Measurements from ENCODE around the gene PLEKHA6. TPM values are rescaled to one million over a fixed set of nuclear protein-coding genes. Genes with fewer than 3 reads are reported as not detected.

Gene PLEKHA6
- total and polyA plus RNA-seq, 8 donors, result 9.5 to 23.8 (median 15.0) TPM

GRCh38 chr1:204383163-204383904 lies 23.6 kb upstream of the PLEKHA6 start:
- Histone ChIP-seq H3K36me3 (no peaks in the 10 kb centered on the region), H3K9me3 (no peaks in the 10 kb centered on the region), H3K4me3 (no peak overlapping the region), H3K4me1 (peaks cover 8 to 13% (median 10%) of the 10 kb centered on the region in 3 donors), H3K27me3 (no peaks in the 10 kb centered on the region), H3K27ac (peak overlapping the region in 2 of 4 donors; percentile 29 to 35)
- ATAC-seq (peak; percentile 44 to 80 (median 60)), FAIRE-seq (no peak), DNase-seq (no peak)
- WGBS, 2 donors, result 50 to 53% methylated on average over 5 of the region's 5 CpGs
- TF ChIP-seq, protein P1, sequence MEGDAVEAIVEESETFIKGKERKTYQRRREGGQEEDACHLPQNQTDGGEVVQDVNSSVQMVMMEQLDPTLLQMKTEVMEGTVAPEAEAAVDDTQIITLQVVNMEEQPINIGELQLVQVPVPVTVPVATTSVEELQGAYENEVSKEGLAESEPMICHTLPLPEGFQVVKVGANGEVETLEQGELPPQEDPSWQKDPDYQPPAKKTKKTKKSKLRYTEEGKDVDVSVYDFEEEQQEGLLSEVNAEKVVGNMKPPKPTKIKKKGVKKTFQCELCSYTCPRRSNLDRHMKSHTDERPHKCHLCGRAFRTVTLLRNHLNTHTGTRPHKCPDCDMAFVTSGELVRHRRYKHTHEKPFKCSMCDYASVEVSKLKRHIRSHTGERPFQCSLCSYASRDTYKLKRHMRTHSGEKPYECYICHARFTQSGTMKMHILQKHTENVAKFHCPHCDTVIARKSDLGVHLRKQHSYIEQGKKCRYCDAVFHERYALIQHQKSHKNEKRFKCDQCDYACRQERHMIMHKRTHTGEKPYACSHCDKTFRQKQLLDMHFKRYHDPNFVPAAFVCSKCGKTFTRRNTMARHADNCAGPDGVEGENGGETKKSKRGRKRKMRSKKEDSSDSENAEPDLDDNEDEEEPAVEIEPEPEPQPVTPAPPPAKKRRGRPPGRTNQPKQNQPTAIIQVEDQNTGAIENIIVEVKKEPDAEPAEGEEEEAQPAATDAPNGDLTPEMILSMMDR (IDR thresholded peaks at IDR 0.05), result no peak
- intact Hi-C loops (cut with DNase I), result no loop called here

DNA sequence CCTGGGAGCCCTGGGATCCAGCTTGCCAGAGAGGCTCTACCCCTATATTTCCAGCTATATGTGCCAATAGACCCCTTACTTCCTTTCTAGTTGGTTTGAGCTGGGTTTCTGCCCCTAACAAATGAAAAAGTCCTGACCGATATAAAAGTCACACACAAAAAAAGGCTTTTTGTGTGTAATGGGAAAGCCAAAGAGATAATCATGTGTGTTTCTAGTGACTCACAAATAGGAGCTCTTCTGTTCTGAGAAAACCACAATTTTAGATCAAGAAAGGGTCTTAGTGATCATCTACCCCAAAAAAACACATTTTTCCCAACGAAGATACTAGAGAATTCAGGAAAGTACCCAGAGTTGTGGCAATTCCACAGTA lies 23.0 kb upstream of the PLEKHA6 start:
- ATAC-seq (no peak), DNase-seq (no peak), FAIRE-seq (no peak)
- intact Hi-C loops (cut with DNase I), result no loop called here
- Histone ChIP-seq H3K4me1 (peaks cover 10 to 13% (median 11%) of the 10 kb centered on the region in 3 donors), H3K9me3 (no peaks in the 10 kb centered on the region), H3K27me3 (no peaks in the 10 kb centered on the region), H3K27ac (peak overlapping the region in 2 of 4 donors; percentile 29 to 35), H3K36me3 (no peaks in the 10 kb centered on the region), H3K4me3 (no peak overlapping the region)
- TF ChIP-seq, protein P1 (IDR thresholded peaks at IDR 0.05), result no peak
- WGBS, 2 donors, result 23 to 47% methylated on average over 2 of the region's 2 CpGs

GRCh38 chr1:204380293-204380831 lies 20.6 kb upstream of the PLEKHA6 start:
- no peaks in the 10 kb centered on the region for H3K9me3 ChIP-seq
- peaks cover 17 to 20% (median 17%) of the 10 kb centered on the region in 3 donors for H3K4me1 ChIP-seq
- TF ChIP-seq, protein P1 (IDR thresholded peaks at IDR 0.05), result no peak
- H3K4me3 ChIP-seq, result no peak overlapping the region
- no peak for DNase-seq
- no peak for ATAC-seq
- no peak overlapping the region for H3K27ac ChIP-seq
- H3K27me3 ChIP-seq, result no peaks in the 10 kb centered on the region
- WGBS, 2 donors, result 51 to 55% methylated on average over 8 of the region's 8 CpGs
- no peak for FAIRE-seq
- intact Hi-C loops (cut with DNase I), result no loop called here
- no peaks in the 10 kb centered on the region for H3K36me3 ChIP-seq

- FAIRE-seq (no peak), ATAC-seq (peak; percentile 47 to 74 (median 68)), DNase-seq (peak; percentile 40 to 81 (median 58))
- Histone ChIP-seq H3K36me3 (no peaks in the 10 kb centered on the region), H3K27ac (peak overlapping the region in 3 of 4 donors; percentile 18 to 77 (median 73)), H3K9me3 (no peaks in the 10 kb centered on the region), H3K27me3 (no peaks in the 10 kb centered on the region), H3K4me3 (peak overlapping the region; percentile 8 to 54 (median 36)), H3K4me1 (peaks cover 10 to 17% (median 15%) of the 10 kb centered on the region in 3 donors)
- TF ChIP-seq, protein P1 (IDR thresholded peaks at IDR 0.05), result no peak
- WGBS, 2 donors, result 1% methylated on average over 47 to 55 of the region's 55 CpGs
- intact Hi-C loops (cut with DNase I), result no loop called here
Observed at GRCh38 chr1:204377800-204378668, 18.3 kb upstream of the PLEKHA6 start.
